ENCODE measurements around the gene WDR7. TPM values are rescaled to one million over a fixed set of nuclear protein-coding genes. Genes with fewer than 3 reads are reported as not detected.

The WDR7 gene
- total and polyA plus RNA-seq, 4 donors = 27.9 to 126 (median 33.8) TPM

- Histone ChIP-seq H3K4me1 (ENCODE audit: control insufficient read depth, insufficient read depth, low read length) (no peaks in the 10 kb centered on the region), H3K9me3 (ENCODE audit: control insufficient read depth, insufficient read depth, low read length) (no peaks in the 10 kb centered on the region), H3K4me3 (ENCODE audit: low read depth, low read length) (no peak overlapping the region), H3K36me3 (ENCODE audit: control insufficient read depth, insufficient read depth, low read length) (no peaks in the 10 kb centered on the region), H3K27ac (ENCODE audit: low read depth, low read length) (no peak overlapping the region), H3K27me3 (ENCODE audit: control insufficient read depth, insufficient read depth, low read length) (no peaks in the 10 kb centered on the region)
- DNase-seq (ENCODE audit: low read depth in 4 of 6, low spot score in 6 of 6) = no peak
- no CpG with 5 or more reads among the region's 3 CpGs for WGBS (ENCODE audit: insufficient coverage)
These were observed 61.6 kb downstream of the WDR7 start for GRCh38 chr18:56712761-56713160.

GRCh38 chr18:56715121-56715520 lies 64.0 kb downstream of the WDR7 start:
- Histone ChIP-seq H3K4me3 (ENCODE audit: low read depth, low read length) (no peak overlapping the region), H3K27ac (ENCODE audit: low read depth, low read length) (no peak overlapping the region), H3K4me1 (ENCODE audit: control insufficient read depth, insufficient read depth, low read length) (no peaks in the 10 kb centered on the region), H3K36me3 (ENCODE audit: control insufficient read depth, insufficient read depth, low read length) (peaks cover 5% of the 10 kb centered on the region), H3K9me3 (ENCODE audit: control insufficient read depth, insufficient read depth, low read length) (no peaks in the 10 kb centered on the region), H3K27me3 (ENCODE audit: control insufficient read depth, insufficient read depth, low read length) (no peaks in the 10 kb centered on the region)
- no peak for DNase-seq (ENCODE audit: low read depth in 4 of 6, low spot score in 6 of 6)
- 92% methylated on average over 2 of the region's 5 CpGs for WGBS (ENCODE audit: insufficient coverage)

GRCh38 chr18:56716692-56717146 lies 65.6 kb downstream of the WDR7 start:
- no peaks in the 10 kb centered on the region for H3K9me3 ChIP-seq (ENCODE audit: control insufficient read depth, insufficient read depth, low read length)
- DNase-seq (ENCODE audit: low read depth in 4 of 6, low spot score in 6 of 6) = no peak
- WGBS (ENCODE audit: insufficient coverage) = no CpG with 5 or more reads among the region's 2 CpGs
- no peaks in the 10 kb centered on the region for H3K4me1 ChIP-seq (ENCODE audit: control insufficient read depth, insufficient read depth, low read length)
- H3K27me3 ChIP-seq (ENCODE audit: control insufficient read depth, insufficient read depth, low read length) = no peaks in the 10 kb centered on the region
- H3K27ac ChIP-seq (ENCODE audit: low read depth, low read length) = no peak overlapping the region
- no peak overlapping the region for H3K4me3 ChIP-seq (ENCODE audit: low read depth, low read length)
- H3K36me3 ChIP-seq (ENCODE audit: control insufficient read depth, insufficient read depth, low read length) = peaks cover 5% of the 10 kb centered on the region

GRCh38 chr18:56721031-56721430 lies 69.9 kb downstream of the WDR7 start:
- no CpG with 5 or more reads among the region's 1 CpG for WGBS (ENCODE audit: insufficient coverage)
- Histone ChIP-seq H3K4me3 (ENCODE audit: low read depth, low read length) (no peak overlapping the region), H3K27ac (ENCODE audit: low read depth, low read length) (no peak overlapping the region), H3K36me3 (ENCODE audit: control insufficient read depth, insufficient read depth, low read length) (peaks cover 5% of the 10 kb centered on the region), H3K9me3 (ENCODE audit: control insufficient read depth, insufficient read depth, low read length) (peaks cover 3% of the 10 kb centered on the region), H3K4me1 (ENCODE audit: control insufficient read depth, insufficient read depth, low read length) (no peaks in the 10 kb centered on the region), H3K27me3 (ENCODE audit: control insufficient read depth, insufficient read depth, low read length) (no peaks in the 10 kb centered on the region)
- DNase-seq (ENCODE audit: low read depth in 4 of 6, low spot score in 6 of 6) = no peak

GRCh38 chr18:56721491-56721890 lies 70.3 kb downstream of the WDR7 start:
- no peak for DNase-seq (ENCODE audit: low read depth in 4 of 6, low spot score in 6 of 6)
- H3K4me1 ChIP-seq (ENCODE audit: control insufficient read depth, insufficient read depth, low read length) = no peaks in the 10 kb centered on the region
- H3K4me3 ChIP-seq (ENCODE audit: low read depth, low read length) = no peak overlapping the region
- no CpG with 5 or more reads among the region's 3 CpGs for WGBS (ENCODE audit: insufficient coverage)
- peaks cover 3% of the 10 kb centered on the region for H3K9me3 ChIP-seq (ENCODE audit: control insufficient read depth, insufficient read depth, low read length)
- no peak overlapping the region for H3K27ac ChIP-seq (ENCODE audit: low read depth, low read length)
- H3K27me3 ChIP-seq (ENCODE audit: control insufficient read depth, insufficient read depth, low read length) = no peaks in the 10 kb centered on the region
- H3K36me3 ChIP-seq (ENCODE audit: control insufficient read depth, insufficient read depth, low read length) = peaks cover 5% of the 10 kb centered on the region

- Histone ChIP-seq H3K4me3 (ENCODE audit: low read depth, low read length) (no peak overlapping the region), H3K36me3 (ENCODE audit: control insufficient read depth, insufficient read depth, low read length) (peaks cover 5% of the 10 kb centered on the region), H3K9me3 (ENCODE audit: control insufficient read depth, insufficient read depth, low read length) (peaks cover 3% of the 10 kb centered on the region), H3K27me3 (ENCODE audit: control insufficient read depth, insufficient read depth, low read length) (no peaks in the 10 kb centered on the region), H3K4me1 (ENCODE audit: control insufficient read depth, insufficient read depth, low read length) (no peaks in the 10 kb centered on the region), H3K27ac (ENCODE audit: low read depth, low read length) (no peak overlapping the region)
- DNase-seq (ENCODE audit: low read depth in 4 of 6, low spot score in 6 of 6) = no peak
These were observed 71.4 kb downstream of the WDR7 start for GRCh38 chr18:56722518-56722917.

- WGBS (ENCODE audit: insufficient coverage) = no CpG with 5 or more reads among the region's 1 CpG
- Histone ChIP-seq H3K4me1 (ENCODE audit: control insufficient read depth, insufficient read depth, low read length) (no peaks in the 10 kb centered on the region), H3K9me3 (ENCODE audit: control insufficient read depth, insufficient read depth, low read length) (peaks cover 3% of the 10 kb centered on the region), H3K4me3 (ENCODE audit: low read depth, low read length) (no peak overlapping the region), H3K27ac (ENCODE audit: low read depth, low read length) (no peak overlapping the region), H3K36me3 (ENCODE audit: control insufficient read depth, insufficient read depth, low read length) (peaks cover 5% of the 10 kb centered on the region), H3K27me3 (ENCODE audit: control insufficient read depth, insufficient read depth, low read length) (no peaks in the 10 kb centered on the region)
- DNase-seq (ENCODE audit: low read depth in 4 of 6, low spot score in 6 of 6) = no peak
These were observed 71.9 kb downstream of the WDR7 start for GRCh38 chr18:56723068-56723467.

- WGBS (ENCODE audit: insufficient coverage) = no CpG with 5 or more reads among the region's 2 CpGs
- peaks cover 3% of the 10 kb centered on the region for H3K9me3 ChIP-seq (ENCODE audit: control insufficient read depth, insufficient read depth, low read length)
- H3K27ac ChIP-seq (ENCODE audit: low read depth, low read length) = no peak overlapping the region
These were observed 72.5 kb downstream of the WDR7 start for GRCh38 chr18:56723706-56724105.

GRCh38 chr18:56726906-56727305 lies 75.7 kb downstream of the WDR7 start:
- Histone ChIP-seq H3K27me3 (ENCODE audit: control insufficient read depth, insufficient read depth, low read length) (no peaks in the 10 kb centered on the region), H3K27ac (ENCODE audit: low read depth, low read length) (no peak overlapping the region), H3K9me3 (ENCODE audit: control insufficient read depth, insufficient read depth, low read length) (peaks cover 3% of the 10 kb centered on the region), H3K4me3 (ENCODE audit: low read depth, low read length) (no peak overlapping the region), H3K4me1 (ENCODE audit: control insufficient read depth, insufficient read depth, low read length) (no peaks in the 10 kb centered on the region), H3K36me3 (ENCODE audit: control insufficient read depth, insufficient read depth, low read length) (no peaks in the 10 kb centered on the region)
- no peak for DNase-seq (ENCODE audit: low read depth in 4 of 6, low spot score in 6 of 6)
- no CpG with 5 or more reads among the region's 2 CpGs for WGBS (ENCODE audit: insufficient coverage)

More at GRCh38 chr18:56723706-56724105, 72.5 kb downstream of the WDR7 start:
- Histone ChIP-seq H3K27me3 (ENCODE audit: control insufficient read depth, insufficient read depth, low read length) (no peaks in the 10 kb centered on the region), H3K4me3 (ENCODE audit: low read depth, low read length) (no peak overlapping the region), H3K36me3 (ENCODE audit: control insufficient read depth, insufficient read depth, low read length) (peaks cover 5% of the 10 kb centered on the region), H3K4me1 (ENCODE audit: control insufficient read depth, insufficient read depth, low read length) (no peaks in the 10 kb centered on the region)
- no peak for DNase-seq (ENCODE audit: low read depth in 4 of 6, low spot score in 6 of 6)

GRCh38 chr18:56727399-56727798 lies 76.2 kb downstream of the WDR7 start:
- H3K4me3 ChIP-seq (ENCODE audit: low read depth, low read length) = no peak overlapping the region
- WGBS (ENCODE audit: insufficient coverage) = 100% methylated on average over 1 of the region's 5 CpGs
- DNase-seq (ENCODE audit: low read depth in 4 of 6, low spot score in 6 of 6) = no peak
- peaks cover 3% of the 10 kb centered on the region for H3K9me3 ChIP-seq (ENCODE audit: control insufficient read depth, insufficient read depth, low read length)
- no peaks in the 10 kb centered on the region for H3K36me3 ChIP-seq (ENCODE audit: control insufficient read depth, insufficient read depth, low read length)
- H3K4me1 ChIP-seq (ENCODE audit: control insufficient read depth, insufficient read depth, low read length) = no peaks in the 10 kb centered on the region
- H3K27me3 ChIP-seq (ENCODE audit: control insufficient read depth, insufficient read depth, low read length) = no peaks in the 10 kb centered on the region
- H3K27ac ChIP-seq (ENCODE audit: low read depth, low read length) = no peak overlapping the region
